Upper lobe of left lung (tissue), 6 donors: ENCODE measurements around the gene SAMD1. TPM values are rescaled to one million over a fixed set of nuclear protein-coding genes. Genes with fewer than 3 reads are reported as not detected.

Experiments
- ATAC-seq, 2 donors: fragments of 200-7000 bp; cut with Tn5 transposase; one replicate each; pipeline ENCODE4 v1.9.1; 2022; ENCODE audit warnings: mild to moderate bottlenecking in 2 of 2, moderate library complexity in 2 of 2; ENCODE audit not compliant: low FRiP score in 2 of 2
- DNase-seq, 2 donors: peaks; one replicate each; pipeline ENCODE4 v3.0.0-alpha.2; 2019 to 2020
- H3K27ac ChIP-seq, 4 donors: fragments of 200-600 bp; sonication (generic); one replicate each; pipeline ENCODE4 v1.5.1; 2016 to 2019
- H3K27me3 ChIP-seq, 4 donors: fragments of 200-600 bp; sonication (generic); one replicate each; pipeline ENCODE4 v1.5.1; 2017 to 2019
- H3K36me3 ChIP-seq, 4 donors: fragments of 200-600 bp; sonication (generic); one replicate each; pipeline ENCODE4 v1.5.1; 2016 to 2019
- H3K4me1 ChIP-seq, 4 donors: fragments of 200-600 bp; sonication (generic); one replicate each; pipeline ENCODE4 v1.5.1; 2018 to 2019
- H3K4me3 ChIP-seq, 4 donors: fragments of 200-600 bp; sonication (generic); one replicate each; pipeline ENCODE4 v1.5.1; 2017 to 2019; ENCODE audit warnings: mild to moderate bottlenecking in 2 of 4, moderate library complexity in 1 of 4
- H3K9me3 ChIP-seq, 4 donors: fragments of 200-600 bp; sonication (generic); one replicate each; pipeline ENCODE4 v1.5.1; 2018 to 2019
- EP300 ChIP-seq, 4 donors: sonication (generic); formaldehyde crosslinking; IDR thresholded peaks; one replicate each; pipeline ENCODE4 v1.5.1; 2017; ENCODE audit warnings: antibody characterized with exemption in 4 of 4, control low read depth in 2 of 4
- POLR2A ChIP-seq, 4 donors: fragments of 450-650 bp; IDR thresholded peaks; one replicate each; pipeline ENCODE4 v1.5.1; 2016 to 2017; ENCODE audit warnings: antibody characterized with exemption in 4 of 4, mild to moderate bottlenecking in 2 of 4
- POLR2AphosphoS5 ChIP-seq, 2 donors: sonication (generic); formaldehyde crosslinking; IDR thresholded peaks; one replicate each; pipeline ENCODE4 v1.5.1; 2017; ENCODE audit warnings: antibody characterized with exemption in 2 of 2
- WGBS, 2 donors: methylation state at CpG; one replicate each; pipeline ENCODE4 v1.1.5; 2017 to 2018; 5-methylcytosine and 5-hydroxymethylcytosine counted together
- total RNA-seq, 6 donors: library from RNA; depleted of rRNA in 4 of 6; stranded (reverse); fragments of >200 nt in 4 of 6; gene quantifications; one replicate each; pipeline versions ENCODE4 v1.1.0 to v1.2.1, GENCODE V29; 2016 to 2021
- TF ChIP-seq, protein P1 (sequence below), 6 experiments: fragments of 450-650 bp in 4 of 6; fragments of 200-600 bp in 2 of 6; sonication (generic) in 2 of 6; IDR thresholded peaks; one replicate each; pipeline ENCODE4 v1.5.1; 2016 to 2019; ENCODE audit warnings: antibody characterized with exemption in 6 of 6
- donor health status: DM: no; HTN: no; CAD: no; lungs with moderate emphysema.
- donor health status: DM: no; HTN: yes; CAD: no; lungs with severe emphysema.

SAMD1 gene
- total RNA-seq = 10 to 100 TPM; 17.8 to 62.8 (median 37.0) TPM

DNA sequence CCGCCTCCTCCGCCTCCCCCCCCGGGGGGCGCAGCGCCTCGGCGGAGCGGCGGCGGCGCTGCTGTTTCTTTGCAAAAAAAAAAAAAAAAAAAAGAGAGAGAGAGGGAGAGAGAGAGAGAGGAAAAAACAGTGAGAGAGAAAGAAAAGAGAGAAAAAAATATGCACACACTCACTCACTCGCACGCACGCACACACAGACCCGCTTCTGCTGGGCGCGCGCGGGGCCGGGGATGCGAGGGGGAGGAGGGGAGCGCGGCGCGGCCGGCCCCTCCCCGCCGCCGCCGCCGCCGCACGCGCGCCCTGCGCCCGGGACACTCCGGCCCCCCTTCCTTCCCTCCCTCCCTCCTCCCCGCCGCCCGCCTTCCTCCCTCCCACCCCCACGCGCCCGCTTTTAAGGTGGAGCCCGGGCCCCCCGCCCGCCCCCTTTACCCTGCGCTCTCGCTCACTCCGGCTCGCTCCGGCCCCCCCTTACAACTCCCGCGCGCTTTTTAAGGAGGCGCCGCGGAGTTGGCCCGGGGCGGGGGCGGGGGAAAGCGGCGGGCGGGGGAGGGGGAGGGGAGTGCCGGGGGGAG lies at the start of gene SAMD1:
Gene SAMD1 (minus strand): TSS at position 243 of the 572 bp plus-strand sequence.
- Histone ChIP-seq H3K4me3 (peak within 1 kb of the TSS; percentile 77 to 99 (median 90)), H3K27ac (peak within 1 kb of the TSS; percentile 89 to 94 (median 92)), H3K4me1 (peaks cover 3 to 24% (median 17%) of the 10 kb centered on the region in 4 donors), H3K9me3 (peaks cover 0 to 8% (median 2%) of the 10 kb centered on the region in 4 donors), H3K36me3 (peaks cover 0 to 18% (median 12%) of the 10 kb centered on the region in 4 donors), H3K27me3 (no peaks in the 10 kb centered on the region)
- 0 to 1% methylated on average over 27 to 31 of the region's 65 CpGs for WGBS, 2 donors
- ATAC-seq (peak in 1 of 2 donors; percentile 79), DNase-seq (peak; percentile 90 to 96)
- TF ChIP-seq EP300 (IDR thresholded peaks at IDR 0.05) (no peak), POLR2A (IDR thresholded peaks at IDR 0.05) (no peak), POLR2AphosphoS5 (IDR thresholded peaks at IDR 0.05) (no peak)
- TF ChIP-seq, protein P1, sequence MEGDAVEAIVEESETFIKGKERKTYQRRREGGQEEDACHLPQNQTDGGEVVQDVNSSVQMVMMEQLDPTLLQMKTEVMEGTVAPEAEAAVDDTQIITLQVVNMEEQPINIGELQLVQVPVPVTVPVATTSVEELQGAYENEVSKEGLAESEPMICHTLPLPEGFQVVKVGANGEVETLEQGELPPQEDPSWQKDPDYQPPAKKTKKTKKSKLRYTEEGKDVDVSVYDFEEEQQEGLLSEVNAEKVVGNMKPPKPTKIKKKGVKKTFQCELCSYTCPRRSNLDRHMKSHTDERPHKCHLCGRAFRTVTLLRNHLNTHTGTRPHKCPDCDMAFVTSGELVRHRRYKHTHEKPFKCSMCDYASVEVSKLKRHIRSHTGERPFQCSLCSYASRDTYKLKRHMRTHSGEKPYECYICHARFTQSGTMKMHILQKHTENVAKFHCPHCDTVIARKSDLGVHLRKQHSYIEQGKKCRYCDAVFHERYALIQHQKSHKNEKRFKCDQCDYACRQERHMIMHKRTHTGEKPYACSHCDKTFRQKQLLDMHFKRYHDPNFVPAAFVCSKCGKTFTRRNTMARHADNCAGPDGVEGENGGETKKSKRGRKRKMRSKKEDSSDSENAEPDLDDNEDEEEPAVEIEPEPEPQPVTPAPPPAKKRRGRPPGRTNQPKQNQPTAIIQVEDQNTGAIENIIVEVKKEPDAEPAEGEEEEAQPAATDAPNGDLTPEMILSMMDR (IDR thresholded peaks at IDR 0.05) = no peak

DNA sequence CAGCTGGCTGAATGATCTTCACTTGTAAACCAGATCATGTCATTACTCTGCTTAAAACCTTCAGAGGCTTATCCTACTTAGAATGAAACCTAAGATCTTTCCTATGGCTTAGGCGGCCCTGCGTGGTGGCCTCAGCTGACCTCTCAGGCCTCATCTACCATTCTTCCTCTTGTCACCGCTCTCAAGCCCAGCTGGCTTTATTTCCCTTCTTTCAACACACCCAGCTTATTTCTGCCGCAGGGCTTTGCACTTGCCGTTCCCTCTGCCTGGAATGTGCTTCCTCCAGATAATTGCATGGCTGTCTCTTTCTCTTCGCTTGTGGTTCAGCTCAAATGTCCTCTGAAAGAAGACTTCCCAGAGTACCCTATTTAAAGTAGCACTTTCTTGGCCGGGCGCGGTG lies 49.4 kb upstream of the SAMD1 start:
- Histone ChIP-seq H3K9me3 (no peaks in the 10 kb centered on the region), H3K27ac (peak overlapping the region; percentile 41 to 96 (median 74)), H3K4me1 (peaks cover 39 to 47% (median 42%) of the 10 kb centered on the region in 4 donors), H3K36me3 (no peaks in the 10 kb centered on the region), H3K4me3 (no peak overlapping the region), H3K27me3 (no peaks in the 10 kb centered on the region)
- WGBS, 2 donors = 35 to 37% methylated on average over 9 of the region's 9 CpGs
- TF ChIP-seq POLR2A (IDR thresholded peaks at IDR 0.05) (no peak), POLR2AphosphoS5 (IDR thresholded peaks at IDR 0.05) (no peak), EP300 (IDR thresholded peaks at IDR 0.05) (peak in 1 of 4 donors; percentile 18)
- TF ChIP-seq, protein P1 (IDR thresholded peaks at IDR 0.05) = no peak
- ATAC-seq (no peak), DNase-seq (peak in 1 of 2 donors; percentile 76)

DNA sequence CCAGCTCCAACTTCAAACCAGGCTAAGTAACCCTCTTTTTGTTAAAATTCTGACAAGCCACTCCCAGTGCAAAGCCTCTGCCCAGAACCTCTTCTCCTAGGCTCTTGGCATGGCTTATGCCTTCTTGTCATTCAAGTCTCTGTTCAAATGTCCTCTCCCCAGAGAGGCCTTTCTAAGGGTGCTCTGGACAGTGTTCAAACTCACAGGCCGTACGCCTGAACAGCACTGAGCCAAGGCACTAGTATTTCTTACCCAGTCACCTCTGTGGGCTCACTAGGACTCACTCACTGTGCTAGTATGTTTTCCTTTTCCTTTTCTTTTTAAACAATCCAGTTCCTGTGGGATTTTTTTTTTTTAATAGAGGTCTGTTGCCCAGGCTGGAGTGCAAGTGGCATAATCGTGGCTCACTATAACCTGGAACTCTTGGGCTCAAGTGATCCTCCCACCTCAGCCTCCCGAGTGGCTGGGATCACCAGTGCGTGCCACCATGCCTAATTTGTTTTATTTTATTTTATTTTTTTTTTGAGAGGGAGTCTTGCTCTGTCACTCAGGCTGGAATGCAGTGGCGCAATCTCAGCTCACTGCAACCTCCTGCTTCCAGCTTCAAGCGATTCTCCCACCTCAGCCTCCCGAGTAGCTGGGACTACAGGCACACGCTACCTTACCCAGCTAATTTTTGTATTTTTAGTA lies 48.2 kb upstream of the SAMD1 start:
- TF ChIP-seq POLR2AphosphoS5 (IDR thresholded peaks at IDR 0.05) = no peak
- TF ChIP-seq POLR2A (IDR thresholded peaks at IDR 0.05) = no peak
- TF ChIP-seq, protein P1 (IDR thresholded peaks at IDR 0.05) = no peak
- no peak for TF ChIP-seq EP300 (IDR thresholded peaks at IDR 0.05)
- Histone ChIP-seq H3K27me3 (no peaks in the 10 kb centered on the region), H3K27ac (peak overlapping the region; percentile 91 to 99 (median 95)), H3K4me1 (peaks cover 39 to 47% (median 42%) of the 10 kb centered on the region in 4 donors), H3K36me3 (no peaks in the 10 kb centered on the region), H3K4me3 (no peak overlapping the region), H3K9me3 (no peaks in the 10 kb centered on the region)
- DNase-seq (peak in 1 of 2 donors; percentile 72), ATAC-seq (no peak)
- 45 to 47% methylated on average over 9 of the region's 9 CpGs for WGBS, 2 donors

DNA sequence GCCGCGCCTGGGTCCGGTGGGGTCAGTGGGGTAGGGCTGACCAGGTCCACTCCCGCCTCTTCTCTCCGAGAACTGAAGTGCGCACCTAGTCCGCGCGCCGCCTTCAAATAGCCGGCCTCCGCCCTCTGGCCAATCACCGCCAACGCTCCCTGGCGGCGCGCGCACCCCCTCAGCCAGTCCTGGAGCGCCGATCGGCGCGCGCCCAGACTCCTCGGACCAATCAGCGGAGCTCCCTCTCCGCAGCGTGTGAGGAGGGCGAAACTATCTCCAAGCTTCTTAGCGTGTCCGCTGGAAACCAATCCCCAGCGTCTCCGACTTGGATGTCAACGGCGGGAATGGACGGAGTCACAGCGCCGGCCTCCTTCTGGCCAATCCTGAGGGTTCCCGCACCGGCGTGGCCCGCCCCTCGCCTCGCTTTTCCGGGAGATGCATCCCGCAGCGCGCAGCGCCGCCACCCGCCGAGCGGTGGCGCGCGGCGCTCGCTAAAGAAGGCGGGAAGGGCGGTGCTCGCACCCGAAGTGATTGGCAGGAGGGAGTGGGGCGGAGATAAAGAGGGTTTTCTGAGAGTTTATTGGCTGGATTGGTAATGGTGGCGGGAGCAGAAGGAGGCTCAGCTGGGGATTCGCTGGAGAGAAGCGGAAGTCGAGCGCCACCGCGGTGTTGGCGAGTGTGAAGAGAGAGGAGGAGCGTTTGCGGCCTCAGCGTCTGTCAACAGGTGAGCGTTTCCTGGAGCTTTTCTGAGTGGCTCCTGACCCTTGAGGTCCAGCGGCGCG lies 46.1 kb upstream of the SAMD1 start, which contains the start of gene ASF1B:
Gene ASF1B (minus strand): TSS at position 81 of the 773 bp plus-strand sequence. CDS start 133 bp downstream, outside the sequence.
- Histone ChIP-seq H3K27me3 (no peaks in the 10 kb centered on the region), H3K9me3 (no peaks in the 10 kb centered on the region), H3K4me1 (peaks cover 39 to 47% (median 42%) of the 10 kb centered on the region in 4 donors), H3K4me3 (peak within 1 kb of the TSS; percentile 52 to 89 (median 76)), H3K27ac (peak within 1 kb of the TSS; percentile 91 to 99 (median 95)), H3K36me3 (no peaks in the 10 kb centered on the region)
- 0 to 2% methylated on average over 27 to 64 of the region's 78 CpGs for WGBS, 2 donors
- TF ChIP-seq, protein P1 (IDR thresholded peaks at IDR 0.05) = peak; percentile 74 to 99 (median 94)
- TF ChIP-seq POLR2A (IDR thresholded peaks at IDR 0.05) (peak in 2 of 4 donors; percentile 83 to 88), EP300 (IDR thresholded peaks at IDR 0.05) (peak in 1 of 4 donors; percentile 16), POLR2AphosphoS5 (IDR thresholded peaks at IDR 0.05) (peak in 1 of 2 donors; percentile 89)
- ATAC-seq (peak; percentile 97 to 98), DNase-seq (peak; percentile 99)
